ENCODE data around the gene RANBP10.

Gene RANBP10

GRCh38 chr16:67800338-67800926 is 5.9 kb downstream of the RANBP10 start:
- Histone ChIP-seq H3K9me3 (ENCODE audit: severe bottlenecking) (no peaks in the 10 kb centered on the region), H3K27ac (ENCODE audit: poor library complexity, severe bottlenecking) (no peak overlapping the region), H3K36me3 (ENCODE audit: low read depth) (peaks cover 32% of the 10 kb centered on the region), H3K4me3 (ENCODE audit: severe bottlenecking) (no peak overlapping the region), H3K27me3 (ENCODE audit: insufficient read depth, poor library complexity, severe bottlenecking) (no peaks in the 10 kb centered on the region), H3K4me1 (ENCODE audit: insufficient read depth, poor library complexity, severe bottlenecking) (no peaks in the 10 kb centered on the region)
- no peak for TF ChIP-seq CTCF (IDR thresholded peaks at IDR 0.05; ENCODE audit: poor library complexity, severe bottlenecking)
- no peak for ATAC-seq (ENCODE audit: low read depth)
- DNase-seq (ENCODE audit: low spot score), result no peak

GRCh38 chr16:67796099-67796718 is 10.2 kb downstream of the RANBP10 start:
- DNase-seq (ENCODE audit: low spot score) (no peak), ATAC-seq (ENCODE audit: low read depth) (no peak)
- no peak for TF ChIP-seq CTCF (IDR thresholded peaks at IDR 0.05; ENCODE audit: poor library complexity, severe bottlenecking)
- H3K27ac ChIP-seq (ENCODE audit: poor library complexity, severe bottlenecking), result no peak overlapping the region
- no peaks in the 10 kb centered on the region for H3K4me1 ChIP-seq (ENCODE audit: insufficient read depth, poor library complexity, severe bottlenecking)
- no peaks in the 10 kb centered on the region for H3K9me3 ChIP-seq (ENCODE audit: severe bottlenecking)
- no peaks in the 10 kb centered on the region for H3K27me3 ChIP-seq (ENCODE audit: insufficient read depth, poor library complexity, severe bottlenecking)
- H3K36me3 ChIP-seq (ENCODE audit: low read depth), result peaks cover 7% of the 10 kb centered on the region
- no peak overlapping the region for H3K4me3 ChIP-seq (ENCODE audit: severe bottlenecking)

DNA sequence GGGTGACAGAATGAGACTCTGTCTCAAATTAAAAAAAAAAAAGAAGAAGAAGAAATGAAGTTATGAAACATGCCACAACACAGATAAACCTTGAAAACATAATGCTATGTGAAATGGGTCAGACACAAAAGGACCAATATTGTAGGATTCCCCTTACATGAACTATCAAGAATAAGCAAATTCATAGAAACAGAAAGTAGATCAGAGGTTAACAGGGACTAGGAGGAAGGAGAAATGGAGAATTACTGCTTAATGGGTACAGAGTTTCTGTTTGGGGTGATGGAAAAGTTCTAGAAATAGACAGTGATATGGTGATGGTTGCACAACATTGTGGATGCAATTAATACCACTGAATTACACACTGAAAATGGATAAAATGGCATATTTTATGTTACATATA is 16.3 kb downstream of the RANBP10 start:
- no peaks in the 10 kb centered on the region for H3K4me1 ChIP-seq (ENCODE audit: insufficient read depth, poor library complexity, severe bottlenecking)
- H3K4me3 ChIP-seq (ENCODE audit: severe bottlenecking), result no peak overlapping the region
- no peaks in the 10 kb centered on the region for H3K9me3 ChIP-seq (ENCODE audit: severe bottlenecking)
- H3K36me3 ChIP-seq (ENCODE audit: low read depth), result no peaks in the 10 kb centered on the region
- ATAC-seq (ENCODE audit: low read depth), result no peak
- no peak for TF ChIP-seq CTCF (IDR thresholded peaks at IDR 0.05; ENCODE audit: poor library complexity, severe bottlenecking)
- DNase-seq (ENCODE audit: low spot score), result no peak
- H3K27me3 ChIP-seq (ENCODE audit: insufficient read depth, poor library complexity, severe bottlenecking), result no peaks in the 10 kb centered on the region
- H3K27ac ChIP-seq (ENCODE audit: poor library complexity, severe bottlenecking), result no peak overlapping the region

DNA sequence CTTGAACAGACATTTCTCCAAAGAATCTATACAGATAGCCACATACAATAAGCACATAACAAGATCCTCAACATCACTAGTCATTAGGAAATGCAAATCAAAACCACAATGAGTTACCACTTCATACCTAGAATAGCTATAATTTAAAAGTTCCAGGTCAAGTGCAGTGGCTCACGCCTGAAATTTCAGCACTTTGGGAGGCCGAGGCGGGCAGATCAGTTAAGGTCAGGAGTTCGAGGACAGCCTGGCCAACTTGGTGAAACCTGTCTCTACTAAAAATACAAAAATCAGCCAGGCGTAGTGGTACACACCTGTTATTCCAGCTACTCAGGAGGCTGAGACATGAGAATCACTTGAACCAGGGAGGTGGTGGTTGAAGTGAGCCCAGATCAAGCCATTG is 19.9 kb downstream of the RANBP10 start:
- no peak for TF ChIP-seq CTCF (IDR thresholded peaks at IDR 0.05; ENCODE audit: poor library complexity, severe bottlenecking)
- Histone ChIP-seq H3K27me3 (ENCODE audit: insufficient read depth, poor library complexity, severe bottlenecking) (no peaks in the 10 kb centered on the region), H3K36me3 (ENCODE audit: low read depth) (no peaks in the 10 kb centered on the region), H3K27ac (ENCODE audit: poor library complexity, severe bottlenecking) (no peak overlapping the region), H3K9me3 (ENCODE audit: severe bottlenecking) (no peaks in the 10 kb centered on the region), H3K4me3 (ENCODE audit: severe bottlenecking) (no peak overlapping the region), H3K4me1 (ENCODE audit: insufficient read depth, poor library complexity, severe bottlenecking) (no peaks in the 10 kb centered on the region)
- ATAC-seq (ENCODE audit: low read depth) (no peak), DNase-seq (ENCODE audit: low spot score) (no peak)

DNA sequence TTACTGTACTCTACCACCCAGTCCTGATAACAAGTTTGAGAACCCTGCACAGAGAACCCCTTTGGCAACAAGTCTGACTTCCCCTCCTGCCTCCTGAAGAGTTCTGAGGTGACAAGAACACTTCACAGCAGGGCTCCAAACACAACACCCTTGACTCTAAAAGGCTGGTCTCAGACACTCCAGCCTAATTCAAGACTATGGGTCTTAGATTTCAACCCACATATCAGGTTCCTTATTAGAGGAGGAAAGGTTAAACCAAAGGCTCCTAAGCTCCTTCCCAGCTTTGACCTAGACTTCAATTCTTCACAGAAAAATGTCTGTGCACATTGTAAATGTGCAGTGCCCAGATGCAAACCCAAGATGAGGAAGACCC is 23.0 kb downstream of the RANBP10 start:
- Histone ChIP-seq H3K36me3 (ENCODE audit: low read depth) (no peaks in the 10 kb centered on the region), H3K27me3 (ENCODE audit: insufficient read depth, poor library complexity, severe bottlenecking) (no peaks in the 10 kb centered on the region), H3K4me3 (ENCODE audit: severe bottlenecking) (no peak overlapping the region), H3K27ac (ENCODE audit: poor library complexity, severe bottlenecking) (no peak overlapping the region), H3K4me1 (ENCODE audit: insufficient read depth, poor library complexity, severe bottlenecking) (peaks cover 9% of the 10 kb centered on the region), H3K9me3 (ENCODE audit: severe bottlenecking) (no peaks in the 10 kb centered on the region)
- ATAC-seq (ENCODE audit: low read depth) (no peak), DNase-seq (ENCODE audit: low spot score) (no peak)
- no peak for TF ChIP-seq CTCF (IDR thresholded peaks at IDR 0.05; ENCODE audit: poor library complexity, severe bottlenecking)
